GM19395 (cell line): Measurements from ENCODE around the gene RRAS2.

Source experiments
- ATAC-seq: cut with Tn5 transposase; IDR thresholded peaks from one replicate; pipeline ENCODE4 v1.9.1; 2021; ENCODE audit warnings: mild to moderate bottlenecking, moderate library complexity; ENCODE audit not compliant: unreplicated experiment

Gene RRAS2

DNA sequence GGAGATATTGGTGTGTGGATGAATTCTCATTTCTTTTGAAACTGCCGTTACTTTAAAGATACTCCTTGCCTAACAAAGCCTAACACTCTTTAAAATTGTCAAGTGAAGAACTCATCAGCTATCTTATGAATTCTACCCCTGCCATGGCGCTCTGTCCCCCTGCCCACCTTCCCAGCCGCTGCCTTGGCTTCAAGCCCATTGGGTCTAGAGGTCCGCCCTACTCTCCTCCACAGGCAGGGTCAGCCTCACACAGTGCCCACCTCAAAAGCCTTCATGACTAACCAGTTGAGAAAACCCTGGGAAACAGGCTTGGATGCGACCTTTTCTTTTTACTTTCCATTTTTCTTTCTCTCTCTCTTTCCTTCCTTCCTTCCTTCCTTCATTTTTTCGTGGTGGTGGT lies 128.6 kb downstream of the RRAS2 start:
- no peak for ATAC-seq

DNA sequence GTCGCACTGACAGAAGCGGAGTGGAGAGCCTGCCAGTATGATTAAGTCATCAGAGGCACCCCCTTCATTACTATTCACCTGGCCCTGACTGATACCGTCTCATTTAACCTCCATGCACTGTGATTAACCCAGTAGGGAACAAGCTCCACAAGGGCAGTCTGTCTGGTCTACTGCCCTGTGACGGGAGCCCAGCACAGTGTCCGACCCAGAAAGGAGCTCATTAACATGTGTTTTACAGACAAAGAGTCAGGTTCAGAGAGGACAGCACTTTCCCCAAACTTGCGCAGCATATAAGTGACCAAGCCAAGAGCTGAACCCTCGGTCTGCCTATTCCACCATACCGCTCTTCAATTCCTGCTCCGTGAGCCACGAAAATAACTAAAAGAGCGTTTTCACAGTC lies 129.5 kb downstream of the RRAS2 start:
- no peak for ATAC-seq

DNA sequence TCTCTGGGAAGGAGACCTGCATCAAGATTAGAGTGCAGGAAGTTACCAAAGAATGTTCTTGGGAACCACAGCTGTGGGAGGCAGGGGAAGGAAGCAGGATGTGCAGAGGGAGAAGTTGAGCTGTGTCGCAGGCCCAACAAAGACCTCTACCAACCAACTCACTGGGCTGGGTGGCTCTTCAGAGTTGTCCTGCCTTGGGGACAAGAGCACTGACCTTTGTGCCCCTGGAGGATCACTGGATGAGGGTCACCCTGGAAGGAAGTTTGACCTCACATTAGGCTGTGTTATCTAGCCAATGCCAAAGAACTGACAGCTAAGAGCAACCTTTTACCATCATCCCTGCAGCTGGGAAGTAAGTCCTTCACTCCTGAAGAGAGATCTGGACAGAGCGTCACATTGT lies 130.6 kb downstream of the RRAS2 start:
- ATAC-seq: no peak
